HG02678 (cell line): ENCODE results near the gene PIP5K1A.

Source experiments
- ATAC-seq: cut with Tn5 transposase; IDR thresholded peaks from one replicate; pipeline ENCODE4 v1.9.1; 2021; ENCODE audit warnings: mild to moderate bottlenecking, moderate library complexity; ENCODE audit not compliant: unreplicated experiment

The PIP5K1A gene

GRCh38 chr1:151287767-151288500, 89.6 kb downstream of the PIP5K1A start:
- no peak for ATAC-seq

- ATAC-seq: no peak
Observed at GRCh38 chr1:151288502-151288901, 90.2 kb downstream of the PIP5K1A start.

DNA sequence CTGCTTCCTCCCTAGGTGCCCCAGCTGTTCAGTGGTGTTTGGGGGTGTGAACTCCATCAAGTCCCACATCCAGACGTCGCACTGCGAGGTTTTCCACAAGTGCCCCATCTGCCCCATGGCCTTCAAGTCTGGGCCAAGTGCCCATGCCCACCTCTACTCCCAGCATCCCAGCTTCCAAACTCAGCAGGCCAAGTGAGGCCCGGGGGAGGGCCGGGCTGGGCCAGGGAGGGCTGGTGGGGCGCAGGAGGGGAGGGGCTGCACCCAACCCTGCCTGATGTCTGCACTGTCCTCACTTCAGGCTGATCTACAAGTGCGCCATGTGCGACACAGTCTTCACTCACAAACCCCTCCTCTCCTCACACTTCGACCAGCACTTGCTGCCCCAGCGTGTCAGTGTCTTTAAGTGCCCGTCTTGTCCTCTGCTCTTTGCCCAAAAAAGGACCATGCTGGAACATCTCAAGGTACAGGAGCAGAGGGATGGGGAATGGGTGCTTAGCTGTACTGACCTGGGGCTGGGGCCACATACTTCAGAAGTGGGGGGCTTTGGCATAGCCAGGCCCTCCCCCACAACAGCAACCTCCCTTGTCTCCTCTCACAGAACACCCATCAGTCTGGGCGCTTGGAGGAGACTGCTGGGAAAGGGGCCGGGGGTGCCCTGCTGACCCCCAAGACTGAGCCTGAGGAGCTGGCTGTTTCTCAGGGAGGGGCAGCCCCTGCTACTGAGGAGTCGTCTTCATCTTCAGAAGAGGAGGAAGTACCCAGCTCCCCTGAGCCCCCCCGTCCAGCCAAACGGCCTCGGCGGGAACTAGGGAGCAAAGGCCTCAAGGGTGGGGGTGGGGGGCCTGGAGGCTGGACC, 91.0 kb downstream of the PIP5K1A start:
- ATAC-seq: no peak

DNA sequence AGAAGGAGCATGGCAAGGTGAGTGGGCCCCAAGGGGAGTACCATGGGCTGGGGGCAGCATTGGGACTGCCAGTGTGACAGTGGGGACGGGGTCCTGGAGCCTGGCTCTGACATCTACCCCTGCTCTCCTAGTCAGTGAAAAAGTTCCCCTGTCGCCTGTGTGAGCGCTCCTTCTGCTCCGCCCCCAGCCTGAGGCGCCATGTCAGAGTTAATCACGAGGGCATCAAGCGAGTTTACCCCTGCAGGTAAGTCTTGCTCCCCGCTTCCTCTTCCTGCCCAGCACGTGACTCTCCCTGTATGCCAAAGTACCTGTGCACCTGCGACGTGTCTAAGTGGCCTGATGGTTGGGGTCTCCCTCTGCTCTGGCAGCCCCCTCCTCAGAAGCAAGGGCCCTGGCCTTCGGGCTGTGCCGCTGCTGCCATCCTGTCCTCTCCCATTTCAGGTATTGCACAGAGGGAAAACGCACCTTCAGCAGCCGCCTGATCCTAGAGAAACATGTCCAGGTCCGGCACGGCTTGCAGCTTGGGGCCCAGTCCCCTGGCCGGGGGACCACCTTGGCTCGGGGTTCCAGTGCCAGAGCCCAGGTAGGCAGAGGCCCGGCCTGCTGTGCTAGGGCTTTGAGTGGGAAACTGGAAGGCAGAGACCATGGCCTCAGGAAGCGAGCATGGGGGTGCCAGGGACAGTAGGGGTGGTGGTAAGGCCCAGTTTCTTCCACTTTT, 91.8 kb downstream of the PIP5K1A start:
- no peak for ATAC-seq

GRCh38 chr1:151290709-151291303, 92.5 kb downstream of the PIP5K1A start:
- no peak for ATAC-seq

- ATAC-seq: no peak
Observed at GRCh38 chr1:151292207-151293030, 94.1 kb downstream of the PIP5K1A start.

DNA sequence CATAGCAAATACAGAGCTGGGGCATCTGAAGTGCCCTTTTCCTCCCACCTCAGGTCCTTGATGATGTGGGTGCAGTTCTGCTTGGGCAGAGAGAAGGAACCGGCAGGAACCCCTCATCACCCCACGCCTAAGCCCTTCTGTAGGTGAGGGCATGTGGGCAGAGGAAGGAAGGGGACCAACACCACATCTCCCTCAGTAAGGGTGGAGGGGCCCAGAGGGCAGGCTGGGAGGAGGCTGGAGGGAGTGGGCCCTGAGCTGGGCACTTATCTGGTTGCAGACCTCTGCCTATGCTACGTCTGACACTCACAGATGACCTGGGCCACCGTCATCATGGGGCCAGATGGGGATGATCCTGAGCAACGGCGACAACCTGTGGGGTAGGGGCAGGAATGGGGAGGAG, 94.7 kb downstream of the PIP5K1A start:
- no peak for ATAC-seq

GRCh38 chr1:151294742-151295462, 96.5 kb downstream of the PIP5K1A start:
- ATAC-seq: no peak
